Measurements from ENCODE around the gene WDR93.

Gene WDR93

GRCh38 chr15:89735773-89736172 lies 45.2 kb downstream of the WDR93 start:
- Histone ChIP-seq H3K4me1 (ENCODE audit: control insufficient read depth in 1 of 2, insufficient read depth in 1 of 2, low read depth in 1 of 2, low read length in 1 of 2) (peaks cover 2 to 3% of the 10 kb centered on the region in 2 experiments), H3K27me3 (no peaks in the 10 kb centered on the region), H3K9me3 (no peaks in the 10 kb centered on the region), H3K4me3 (ENCODE audit: low read depth in 1 of 2, low read length in 1 of 2) (no peak overlapping the region), H3K27ac (no peak overlapping the region), H3K36me3 (no peaks in the 10 kb centered on the region)
- no peak for TF ChIP-seq CTCF (IDR thresholded peaks at IDR 0.05)

GRCh38 chr15:89740137-89740536 lies 49.5 kb downstream of the WDR93 start:
- H3K9me3 ChIP-seq: no peaks in the 10 kb centered on the region
- H3K4me3 ChIP-seq (ENCODE audit: low read depth in 1 of 2, low read length in 1 of 2): no peak overlapping the region
- H3K27me3 ChIP-seq: no peaks in the 10 kb centered on the region
- no peaks in the 10 kb centered on the region for H3K36me3 ChIP-seq
- peak; percentile 82 for TF ChIP-seq CTCF (IDR thresholded peaks at IDR 0.05)
- H3K4me1 ChIP-seq (ENCODE audit: control insufficient read depth in 1 of 2, insufficient read depth in 1 of 2, low read depth in 1 of 2, low read length in 1 of 2): peaks cover 2 to 3% of the 10 kb centered on the region in 2 experiments
- no peak overlapping the region for H3K27ac ChIP-seq

- TF ChIP-seq CTCF (IDR thresholded peaks at IDR 0.05): no peak
- peaks cover 2 to 3% of the 10 kb centered on the region in 2 experiments for H3K4me1 ChIP-seq (ENCODE audit: control insufficient read depth in 1 of 2, insufficient read depth in 1 of 2, low read depth in 1 of 2, low read length in 1 of 2)
- no peaks in the 10 kb centered on the region for H3K9me3 ChIP-seq
- H3K4me3 ChIP-seq (ENCODE audit: low read depth in 1 of 2, low read length in 1 of 2): no peak overlapping the region
- H3K27ac ChIP-seq: no peak overlapping the region
- H3K27me3 ChIP-seq: peaks cover 8% of the 10 kb centered on the region
- no peaks in the 10 kb centered on the region for H3K36me3 ChIP-seq
These were observed 52.4 kb downstream of the WDR93 start for GRCh38 chr15:89743011-89743410.

GRCh38 chr15:89743594-89743993 lies 53.0 kb downstream of the WDR93 start:
- Histone ChIP-seq H3K36me3 (no peaks in the 10 kb centered on the region), H3K4me1 (ENCODE audit: control insufficient read depth in 1 of 2, insufficient read depth in 1 of 2, low read depth in 1 of 2, low read length in 1 of 2) (peaks cover 2 to 3% of the 10 kb centered on the region in 2 experiments), H3K9me3 (no peaks in the 10 kb centered on the region), H3K27me3 (peaks cover 14% of the 10 kb centered on the region), H3K27ac (no peak overlapping the region), H3K4me3 (ENCODE audit: low read depth in 1 of 2, low read length in 1 of 2) (no peak overlapping the region)
- no peak for TF ChIP-seq CTCF (IDR thresholded peaks at IDR 0.05)

GRCh38 chr15:89745131-89745530 lies 54.5 kb downstream of the WDR93 start:
- peaks cover 6% of the 10 kb centered on the region in 2 experiments for H3K4me1 ChIP-seq (ENCODE audit: control insufficient read depth in 1 of 2, insufficient read depth in 1 of 2, low read depth in 1 of 2, low read length in 1 of 2)
- H3K27me3 ChIP-seq: peaks cover 29% of the 10 kb centered on the region
- no peaks in the 10 kb centered on the region for H3K9me3 ChIP-seq
- no peak overlapping the region for H3K27ac ChIP-seq
- no peak for TF ChIP-seq CTCF (IDR thresholded peaks at IDR 0.05)
- no peak overlapping the region for H3K4me3 ChIP-seq (ENCODE audit: low read depth in 1 of 2, low read length in 1 of 2)
- no peaks in the 10 kb centered on the region for H3K36me3 ChIP-seq

GRCh38 chr15:89745768-89746167 lies 55.2 kb downstream of the WDR93 start:
- no peak overlapping the region for H3K4me3 ChIP-seq (ENCODE audit: low read depth in 1 of 2, low read length in 1 of 2)
- peaks cover 10 to 11% of the 10 kb centered on the region in 2 experiments for H3K4me1 ChIP-seq (ENCODE audit: control insufficient read depth in 1 of 2, insufficient read depth in 1 of 2, low read depth in 1 of 2, low read length in 1 of 2)
- no peak for TF ChIP-seq CTCF (IDR thresholded peaks at IDR 0.05)
- no peaks in the 10 kb centered on the region for H3K9me3 ChIP-seq
- H3K27ac ChIP-seq: no peak overlapping the region
- H3K27me3 ChIP-seq: peaks cover 34% of the 10 kb centered on the region
- no peaks in the 10 kb centered on the region for H3K36me3 ChIP-seq

All from neutrophil (primary cell).